AG04449 (cell line): Measurements from ENCODE around the gene PLEKHH3.

Source experiments
- CTCF ChIA-PET: fragments of 350-600 bp; formaldehyde crosslinking; extraction: SDS; loops from one replicate; lab custom pipeline; 2021; ENCODE audit warnings: antibody characterized with exemption; lab: Yijun Ruan, JAX
- POLR2A ChIA-PET: fragments of 400-600, 350-600 bp; formaldehyde crosslinking; extraction: SDS; loops from one replicate; lab custom pipeline; 2020; ENCODE audit warnings: antibody characterized with exemption, inconsistent platforms; lab: Yijun Ruan, JAX
- DNase-seq: peaks from one replicate; pipeline ENCODE4 v3.0.0-alpha.2; 2010; ENCODE audit warnings: low read depth, low spot score
- H3K4me3 ChIP-seq: 2 replicates; pipeline ENCODE4 v1.5.1; 2011; ENCODE audit warnings: low read depth, mild to moderate bottlenecking, control low read depth, low read length
- CTCF ChIP-seq: IDR thresholded peaks from one replicate; pipeline ENCODE4 v1.5.1; 2011; ENCODE audit warnings: mild to moderate bottlenecking, moderate library complexity, low read length, control low read depth, inconsistent platforms; ENCODE audit not compliant: insufficient read depth; ENCODE audit errors: missing control alignments

The PLEKHH3 gene

GRCh38 chr17:42674755-42675347 lies 1.9 kb downstream of the PLEKHH3 start:
- POLR2A ChIA-PET = interaction anchor here (0.8 to 1.9 kb wide), 2 partner anchors 65 to 97 kb away, joined by 3 to 5 read pairs; partner anchors contain the start of genes PSMC3IP, RETREG3 and TUBG1
- no peak for DNase-seq
- H3K4me3 ChIP-seq = peak overlapping the region; percentile 94
- TF ChIP-seq CTCF = no peak
- CTCF ChIA-PET = interaction anchor here (0.7 to 4.0 kb wide), 10 partner anchors 8 to 102 kb away, joined by 3 to 31 read pairs (median 4); partner anchors contain the start of genes CNTNAP1, PSMC3IP and TUBG2

GRCh38 chr17:42673885-42674754 lies 2.7 kb downstream of the PLEKHH3 start:
- no peak for DNase-seq
- peak overlapping the region; percentile 94 for H3K4me3 ChIP-seq
- ChIA-PET CTCF (interaction anchor here (0.7 to 4.0 kb wide), 9 partner anchors 9 to 101 kb away, joined by 3 to 31 read pairs (median 3); partner anchors contain the start of genes CNTNAP1, PSMC3IP and TUBG2), POLR2A (interaction anchor here (0.8 to 1.9 kb wide), 2 partner anchors 65 to 96 kb away, joined by 3 to 5 read pairs; partner anchors contain the start of genes PSMC3IP, RETREG3 and TUBG1)
- peak; percentile 68 for TF ChIP-seq CTCF

- POLR2A ChIA-PET = interaction anchor here (1.9 kb wide), 1 partner anchor 95 kb away, joined by 5 read pairs; the partner anchor contains the start of gene PSMC3IP
- no peak for TF ChIP-seq CTCF
- no peak for DNase-seq
- H3K4me3 ChIP-seq = no peak overlapping the region; the same call in 1 of the 2 replicates
- CTCF ChIA-PET = interaction anchor here (0.9 to 4.0 kb wide), 6 partner anchors 10 to 95 kb away, joined by 3 to 31 read pairs (median 6); partner anchors contain the start of genes CNTNAP1, PSMC3IP and TUBG2
Measured at GRCh38 chr17:42673266-42673884, 3.4 kb downstream of the PLEKHH3 start.

GRCh38 chr17:42672038-42672437 lies 4.8 kb downstream of the PLEKHH3 start:
- ChIA-PET CTCF (interaction anchor here (0.9 to 4.0 kb wide), 3 partner anchors 9 to 66 kb away, joined by 3 to 31 read pairs (median 4); partner anchors contain the start of gene TUBG2), POLR2A (no interaction called here)
- no peak overlapping the region for H3K4me3 ChIP-seq
- TF ChIP-seq CTCF = no peak
- no peak for DNase-seq

- ChIA-PET CTCF (interaction anchor here (1.2 to 4.0 kb wide), 3 partner anchors 9 to 10 kb away, joined by 4 to 31 read pairs (median 4); partner anchors contain the start of gene TUBG2), POLR2A (no interaction called here)
- no peak overlapping the region for H3K4me3 ChIP-seq
- TF ChIP-seq CTCF = no peak
- no peak for DNase-seq
Measured at GRCh38 chr17:42670789-42671657, 5.8 kb downstream of the PLEKHH3 start.
